GM18502 (cell line): ENCODE results near the gene GLTPD2.

Experiments used
- ATAC-seq: cut with Tn5 transposase; IDR thresholded peaks from one replicate; pipeline ENCODE4 v1.9.1; 2021; ENCODE audit warnings: mild to moderate bottlenecking; ENCODE audit not compliant: unreplicated experiment, poor library complexity

The GLTPD2 gene

GRCh38 chr17:4838309-4838785 is 49.6 kb downstream of the GLTPD2 start:
- no peak for ATAC-seq

- no peak for ATAC-seq
Observed at GRCh38 chr17:4839221-4839620, 50.5 kb downstream of the GLTPD2 start.
